GM21390 (cell line): Measurements from ENCODE around the gene SLC6A4.
"Not testable (repeated sequence)": the region's sequence is repeated elsewhere in the genome, so short reads cannot be mapped to it uniquely, and the experiment has no call there.

Experiments
- ATAC-seq: cut with Tn5 transposase; IDR thresholded peaks from one replicate; pipeline ENCODE4 v1.9.1; 2021; ENCODE audit not compliant: unreplicated experiment

SLC6A4 gene

DNA sequence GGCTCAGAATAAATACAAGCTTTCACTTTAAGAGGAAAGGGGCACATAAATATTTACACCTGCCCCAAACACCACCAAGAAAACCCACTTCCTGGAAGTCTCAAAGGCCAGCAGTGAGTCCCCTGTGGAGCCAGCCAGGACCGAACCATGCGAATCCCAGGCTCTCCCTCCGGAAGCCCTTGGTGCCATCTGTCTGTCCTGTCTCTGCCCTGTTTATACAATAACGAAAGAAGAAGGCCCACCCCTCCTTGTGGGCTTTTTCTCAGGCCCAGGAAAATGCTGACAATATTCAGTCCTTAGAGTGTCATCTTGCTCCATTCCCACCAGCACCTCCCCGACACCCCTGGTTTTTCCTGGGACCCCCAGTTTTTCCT lies 3.6 kb upstream of the SLC6A4 start:
- ATAC-seq: no peak

DNA sequence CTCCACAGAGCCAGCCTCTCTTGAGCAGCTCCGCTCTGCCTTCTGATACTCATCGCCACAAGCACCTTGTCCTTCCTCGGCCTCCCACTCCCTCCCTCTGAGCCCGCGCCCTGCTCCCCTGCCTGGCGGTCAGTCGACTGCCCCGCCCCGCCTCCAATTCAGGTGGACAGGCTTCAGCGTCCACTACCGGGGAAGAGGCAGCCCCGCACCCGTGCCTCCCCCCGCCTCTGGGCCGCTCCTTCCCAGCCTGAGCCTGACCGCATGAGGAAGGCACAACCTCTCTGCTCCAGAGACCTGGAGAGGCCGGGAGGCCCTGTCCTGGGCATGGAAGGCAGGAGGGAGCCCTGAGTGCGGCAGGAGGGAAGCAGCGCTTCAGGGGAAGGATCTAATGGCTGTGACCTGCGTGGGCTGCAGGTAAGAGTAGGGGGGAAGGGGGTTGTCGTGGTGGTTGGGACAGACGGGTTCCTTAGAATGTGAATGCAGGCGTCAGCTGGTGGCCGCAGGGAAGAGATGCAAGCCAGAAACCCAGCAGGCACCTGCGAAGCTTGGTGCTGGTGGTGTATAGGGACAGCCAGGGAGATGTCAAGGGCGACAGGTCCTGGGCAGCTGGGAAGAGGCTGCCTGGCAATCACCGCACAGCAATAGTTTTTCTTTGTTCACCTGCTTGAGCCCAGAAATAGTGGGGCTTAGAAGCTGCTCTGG lies 3.0 kb upstream of the SLC6A4 start:
- no peak for ATAC-seq

DNA sequence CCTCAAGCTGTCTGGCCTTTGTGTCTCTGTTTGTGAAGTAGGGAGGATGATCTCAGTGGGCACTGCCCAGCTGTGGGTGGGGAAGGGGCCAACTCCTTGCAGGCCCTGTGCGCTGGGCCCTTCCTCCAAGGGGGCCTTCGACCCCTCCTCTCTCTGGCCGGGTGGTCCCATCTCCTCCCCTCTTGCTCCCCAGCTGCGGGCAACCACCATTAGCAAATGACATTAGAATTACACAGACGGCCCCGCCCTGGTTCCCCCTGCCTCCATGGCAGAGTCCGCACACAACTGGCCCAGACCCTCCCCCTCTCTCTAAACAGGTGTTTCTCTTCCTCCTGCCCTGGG lies 2.5 kb upstream of the SLC6A4 start:
- ATAC-seq: no peak

DNA sequence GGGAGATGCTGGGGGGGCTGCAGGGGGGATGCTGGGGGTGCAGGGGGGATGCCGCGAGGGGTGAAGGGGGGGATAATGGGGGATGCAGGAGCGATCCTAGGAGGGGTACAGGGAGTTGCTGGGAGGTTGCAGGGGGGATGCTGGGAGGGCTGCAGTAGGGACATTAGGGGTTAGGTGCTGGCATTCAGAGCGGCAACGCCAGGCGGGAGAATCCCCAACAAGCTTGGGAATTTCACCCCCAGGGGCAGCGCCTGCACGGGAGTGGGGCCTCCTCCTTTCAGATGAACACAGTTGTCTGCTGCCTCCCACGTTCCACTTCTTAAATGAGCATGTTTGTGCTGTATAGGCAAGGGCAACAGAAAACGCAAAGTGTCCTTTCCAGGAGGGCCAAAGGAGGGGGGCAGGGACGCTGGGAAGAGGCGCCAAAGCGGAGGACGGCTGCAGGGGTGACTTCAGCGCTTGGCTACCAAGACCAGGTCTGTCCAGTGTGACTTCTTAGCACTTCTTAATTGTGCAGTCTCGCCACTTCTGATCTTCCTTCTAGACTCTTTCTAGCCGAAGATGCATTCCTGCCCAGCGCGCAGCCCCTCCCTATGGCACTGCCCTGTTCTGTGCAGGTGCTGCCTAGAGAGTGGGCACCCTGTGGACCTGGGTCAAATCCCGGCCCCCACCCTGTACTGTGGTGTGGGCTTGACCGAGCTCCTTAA lies 2.0 kb upstream of the SLC6A4 start:
- no peak for ATAC-seq

DNA sequence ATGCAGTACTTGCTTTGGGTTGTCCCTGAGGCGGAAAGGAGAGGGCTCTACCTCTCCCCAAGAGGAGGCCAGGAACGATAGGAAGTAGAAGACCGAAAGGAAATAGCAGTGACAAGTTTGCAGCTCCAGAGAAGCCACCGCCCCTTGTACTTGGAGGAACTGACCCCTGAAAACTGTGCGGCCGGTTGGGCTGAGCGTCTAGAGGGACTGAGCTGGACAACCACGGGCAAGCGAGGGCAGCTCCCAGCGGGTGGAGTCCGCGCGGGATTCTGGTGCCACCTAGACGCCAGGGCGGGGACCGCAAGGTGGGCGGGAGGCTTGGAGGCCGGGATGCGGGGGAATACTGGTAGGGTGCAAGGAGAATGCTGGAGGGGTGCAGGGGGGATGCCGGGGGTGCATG lies 1.3 kb upstream of the SLC6A4 start:
- no peak for ATAC-seq

DNA sequence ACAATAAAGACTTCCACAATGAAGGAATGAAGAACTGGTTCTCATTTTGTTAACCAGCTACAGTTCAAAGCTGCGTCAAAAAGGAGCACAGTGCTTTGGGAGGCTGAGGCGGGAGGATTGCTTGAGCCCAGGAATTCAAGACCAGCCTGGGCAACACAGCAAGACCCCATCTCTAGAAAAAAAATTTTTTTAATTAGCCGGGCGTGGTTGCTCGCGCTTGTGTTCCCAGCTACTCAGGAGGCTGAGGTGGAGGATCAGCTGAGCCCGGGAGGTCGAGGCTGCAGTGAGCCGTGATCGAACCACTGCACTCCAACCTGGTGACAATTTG lies 764 bp upstream of the SLC6A4 start:
- ATAC-seq: no peak

DNA sequence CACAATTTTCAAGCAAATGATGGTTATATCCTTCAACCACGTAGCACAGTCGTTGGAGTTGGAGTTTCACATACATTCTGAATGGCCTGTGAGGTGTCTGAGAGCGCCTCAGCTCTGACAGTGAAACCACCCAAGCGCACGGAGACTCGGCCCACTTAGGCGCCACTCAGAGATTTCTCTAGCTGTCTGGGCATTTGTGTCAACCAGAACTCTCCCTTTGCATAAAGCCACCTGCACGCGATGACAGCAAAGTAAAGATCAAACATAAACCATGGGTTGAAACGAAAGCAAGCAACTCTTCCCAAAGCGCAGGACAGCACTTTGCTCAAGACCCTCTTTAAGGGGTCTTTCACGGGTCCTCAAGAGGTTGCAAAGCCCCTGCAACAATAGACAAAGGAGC lies 533 bp downstream of the SLC6A4 start:
- ATAC-seq: no peak

DNA sequence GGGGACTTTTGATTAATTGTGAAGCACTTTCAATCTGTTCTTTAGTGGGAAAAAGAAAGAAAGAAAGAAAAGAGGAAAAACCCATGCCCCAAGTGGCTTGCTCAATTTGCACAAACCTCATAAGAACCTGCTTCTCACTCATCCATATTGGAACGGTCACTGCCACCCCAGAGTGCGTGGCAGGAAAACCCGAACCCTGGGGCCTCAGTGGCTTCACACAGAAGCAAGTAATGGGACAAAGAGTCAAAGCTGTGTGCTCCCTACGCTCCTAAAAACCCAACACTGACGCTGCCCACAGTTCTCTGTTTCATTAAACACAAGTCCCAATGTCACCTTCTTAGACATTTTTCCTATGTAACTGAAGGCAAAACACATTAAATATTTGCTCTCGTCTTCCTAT lies 1.2 kb downstream of the SLC6A4 start:
- ATAC-seq: no peak

DNA sequence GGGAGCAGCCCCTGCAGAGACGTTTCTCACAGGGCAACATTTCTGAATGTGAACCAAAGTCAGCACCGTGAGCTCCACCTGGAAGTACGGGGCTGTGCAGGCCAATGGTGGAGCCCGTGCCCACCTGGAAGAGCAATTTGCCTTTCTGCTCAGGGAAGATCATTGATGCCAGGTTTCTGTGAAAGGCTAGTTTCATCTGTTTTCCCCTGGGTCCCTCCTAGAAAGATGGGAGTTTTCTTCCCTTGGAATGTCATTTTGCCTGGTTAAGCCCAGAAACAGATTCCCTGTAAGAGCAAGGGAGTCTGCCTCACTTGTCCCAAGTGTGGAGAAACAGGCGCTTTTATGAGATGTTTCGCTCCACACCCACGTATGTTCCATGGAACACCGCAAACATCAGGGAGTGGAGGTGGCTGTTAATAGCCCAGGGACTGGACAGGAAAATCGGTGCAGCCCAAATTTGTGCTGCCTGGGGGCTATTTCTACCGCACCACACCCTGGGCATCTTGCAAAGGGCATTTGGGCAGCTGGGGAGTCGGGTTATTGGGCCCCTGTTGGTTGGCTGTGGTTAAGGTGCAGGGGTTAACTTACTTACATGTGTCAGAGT lies 2.6 kb downstream of the SLC6A4 start:
- ATAC-seq: no peak

DNA sequence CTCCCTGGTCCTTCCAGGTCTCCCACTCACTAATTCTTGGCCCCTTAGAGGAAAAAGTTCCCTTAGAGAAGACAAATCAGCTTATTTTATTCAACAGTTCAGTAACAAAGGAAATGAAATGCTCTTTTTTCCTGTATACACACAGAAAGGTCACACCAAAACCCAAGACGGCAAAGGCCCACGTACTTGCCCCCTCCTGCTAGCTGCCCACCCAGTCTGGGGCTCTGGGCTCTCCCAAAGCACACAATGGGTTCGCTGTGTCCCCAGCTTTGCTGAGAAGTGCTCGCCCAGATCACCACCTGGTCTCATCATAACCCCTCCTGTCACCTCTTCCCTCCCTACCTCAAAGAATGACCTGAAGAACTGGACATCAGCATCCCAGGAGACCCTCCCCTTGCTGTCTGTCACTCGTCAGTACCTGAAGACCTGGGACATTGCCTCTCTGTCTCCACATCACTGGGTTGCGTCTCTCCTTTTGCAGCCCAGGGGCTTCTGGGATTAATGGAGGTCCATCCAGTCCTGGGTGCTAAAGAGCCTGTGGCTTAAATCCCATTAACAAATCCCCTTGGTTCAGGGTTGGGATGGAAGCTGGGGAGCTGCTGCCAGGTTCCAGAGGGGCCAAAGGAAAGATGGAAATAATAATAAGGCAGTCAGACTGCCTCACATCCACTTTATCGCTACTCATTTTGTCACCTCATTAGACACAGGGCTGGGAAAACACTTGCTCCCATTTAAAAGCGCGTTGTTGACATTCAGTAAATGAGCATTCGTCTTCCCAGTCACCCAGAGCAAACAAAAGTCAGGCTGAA lies 3.3 kb downstream of the SLC6A4 start:
- no peak for ATAC-seq

DNA sequence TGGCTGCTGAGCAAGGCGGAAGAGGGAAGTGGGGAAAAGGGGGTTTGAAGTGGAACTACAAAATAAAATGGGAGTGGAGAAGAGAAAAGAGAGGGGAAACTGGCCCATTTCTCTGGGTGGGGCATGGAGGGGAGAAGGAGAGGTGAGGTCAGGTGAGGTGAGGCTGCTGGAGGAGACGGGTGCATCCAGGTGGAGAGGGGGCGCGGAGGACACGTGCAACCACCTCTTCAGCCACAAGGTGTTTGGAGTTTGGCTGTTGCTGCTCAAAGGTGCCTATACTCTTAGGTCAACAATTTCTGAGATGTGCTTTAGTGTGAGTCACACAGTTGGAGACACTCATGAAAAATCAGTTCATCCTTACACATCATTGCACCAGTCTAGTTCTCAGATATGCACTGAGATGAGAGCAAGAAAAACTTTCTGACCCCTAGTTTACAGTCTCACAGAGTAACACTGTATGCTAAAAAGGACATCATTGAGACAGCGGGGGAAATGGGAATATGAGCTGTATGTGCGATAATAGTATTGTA lies 4.8 kb downstream of the SLC6A4 start:
- ATAC-seq: no peak

DNA sequence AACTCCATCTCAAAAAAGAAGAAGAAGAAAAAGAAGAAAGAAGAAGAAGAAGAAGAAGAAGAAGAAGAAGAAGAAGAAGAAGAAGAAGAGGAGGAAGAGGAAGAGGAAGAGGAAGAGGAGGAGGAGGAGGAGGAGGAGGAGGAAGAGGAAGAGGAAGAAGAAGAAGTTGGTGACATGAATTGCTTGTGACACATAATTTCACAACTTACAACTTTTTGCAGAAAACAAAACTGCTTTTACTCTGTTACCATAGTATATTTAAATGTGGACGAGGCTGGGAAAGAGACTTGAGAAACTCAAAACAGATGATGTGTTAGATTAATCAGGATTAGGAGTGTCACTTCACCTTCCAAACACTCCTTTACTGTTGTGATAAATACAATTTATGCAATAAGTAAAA lies 5.5 kb downstream of the SLC6A4 start:
- ATAC-seq: not testable (repeated sequence)

DNA sequence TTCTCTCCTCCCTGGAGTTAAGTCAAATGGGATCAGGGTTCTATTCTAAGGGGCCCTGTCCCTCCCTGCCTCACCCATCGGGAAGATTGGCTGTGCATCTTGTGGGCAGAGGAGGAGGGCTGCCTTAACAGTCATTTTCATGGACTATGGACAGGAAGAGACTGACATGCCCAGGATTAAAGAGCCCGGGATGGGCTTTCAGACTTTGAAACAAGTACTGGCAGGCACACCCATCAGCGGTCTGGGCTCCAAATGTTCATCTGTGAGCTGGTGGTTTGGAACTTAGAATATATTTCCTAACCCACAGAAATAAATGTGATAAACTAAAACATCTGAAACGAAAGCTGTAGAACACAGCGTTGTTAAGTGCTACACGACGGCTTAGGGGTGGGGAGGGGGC lies 6.5 kb downstream of the SLC6A4 start:
- no peak for ATAC-seq

DNA sequence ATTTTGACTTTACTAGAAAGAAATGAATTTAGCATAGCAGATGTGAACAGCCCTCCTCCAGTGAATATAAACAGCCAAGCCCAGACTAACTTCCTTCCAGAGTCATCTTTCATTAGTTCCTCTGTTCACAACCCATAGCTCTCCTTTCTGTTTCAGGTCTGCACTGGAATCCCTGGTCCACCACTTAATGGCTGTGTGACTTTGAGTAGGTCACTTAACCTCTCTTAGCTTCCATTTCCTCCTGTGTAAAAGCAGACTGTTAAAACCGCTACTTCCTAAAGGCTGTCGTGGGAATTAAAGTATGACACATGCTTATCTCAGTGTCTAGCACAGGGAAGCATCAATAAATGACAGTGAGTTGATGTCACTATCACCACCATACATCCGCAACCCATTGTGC lies 7.5 kb downstream of the SLC6A4 start:
- no peak for ATAC-seq

DNA sequence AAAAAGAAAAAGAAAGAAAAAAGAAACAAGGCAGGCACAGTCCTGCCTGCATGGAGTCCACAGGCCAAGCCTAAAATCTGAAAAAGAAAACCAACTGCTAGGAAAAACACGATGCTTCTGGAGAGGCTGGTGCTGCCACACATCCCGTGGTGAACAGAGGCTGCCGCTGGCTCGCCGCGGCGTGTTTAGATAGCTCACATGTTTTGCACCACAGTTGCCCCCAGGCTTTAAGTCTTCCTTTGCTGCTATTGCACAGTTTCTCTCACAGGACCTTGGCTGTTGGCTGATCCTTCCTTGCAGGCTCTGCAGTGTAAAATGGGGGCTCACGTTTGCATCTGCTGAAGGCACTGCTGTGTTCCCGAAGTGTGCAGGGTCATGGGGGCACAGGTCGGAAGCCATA lies 8.6 kb downstream of the SLC6A4 start:
- ATAC-seq: no peak

DNA sequence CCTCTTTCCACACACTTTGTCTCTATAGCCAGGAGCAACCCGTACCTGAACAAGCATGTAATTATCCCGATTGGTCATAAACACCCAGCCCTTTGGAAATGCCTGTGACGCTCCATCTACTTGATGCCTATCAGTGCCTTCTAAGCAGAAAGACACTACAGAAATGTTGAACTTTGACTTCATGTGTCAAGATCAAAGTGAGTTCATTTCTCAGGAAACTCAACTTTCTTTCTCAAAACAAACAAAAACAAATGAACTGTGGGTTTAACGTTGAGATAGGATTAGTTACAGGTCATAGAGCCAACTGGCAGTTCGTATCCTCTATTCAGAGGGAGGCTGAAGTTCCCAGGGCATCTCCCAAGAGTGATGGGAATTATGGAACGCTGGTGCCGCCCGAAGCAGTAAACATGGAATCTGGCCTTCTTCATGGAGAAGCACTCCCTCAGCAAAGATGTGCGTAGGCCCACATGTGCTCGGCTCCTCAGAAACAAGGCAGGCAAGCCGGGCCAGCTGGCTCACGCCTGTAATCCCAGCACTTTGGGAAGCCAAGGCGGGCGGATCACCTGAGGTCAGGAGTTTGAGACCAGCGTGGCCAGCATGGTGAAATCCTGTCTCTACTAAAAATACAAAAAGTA lies 9.5 kb downstream of the SLC6A4 start:
- no peak for ATAC-seq

DNA sequence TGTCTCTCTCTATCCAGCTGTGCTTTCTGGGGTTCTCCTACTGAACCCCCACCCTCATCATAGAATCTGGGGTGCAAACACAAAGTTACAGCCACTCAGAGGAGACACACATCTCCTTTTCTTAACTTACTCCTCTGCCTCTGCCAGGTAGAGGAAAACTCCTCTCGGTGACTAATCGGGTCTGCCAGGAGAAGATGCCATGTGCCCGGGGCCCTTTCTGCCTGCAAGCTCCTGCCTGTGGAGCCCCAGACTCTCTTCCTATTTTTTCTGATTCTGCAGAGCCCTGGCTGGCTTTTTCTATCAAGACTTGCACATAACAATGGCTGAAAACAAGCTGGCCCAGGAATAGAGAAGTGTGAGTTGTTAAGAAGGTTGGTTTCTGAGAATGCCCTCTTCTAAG lies 10.4 kb downstream of the SLC6A4 start:
- ATAC-seq: no peak

DNA sequence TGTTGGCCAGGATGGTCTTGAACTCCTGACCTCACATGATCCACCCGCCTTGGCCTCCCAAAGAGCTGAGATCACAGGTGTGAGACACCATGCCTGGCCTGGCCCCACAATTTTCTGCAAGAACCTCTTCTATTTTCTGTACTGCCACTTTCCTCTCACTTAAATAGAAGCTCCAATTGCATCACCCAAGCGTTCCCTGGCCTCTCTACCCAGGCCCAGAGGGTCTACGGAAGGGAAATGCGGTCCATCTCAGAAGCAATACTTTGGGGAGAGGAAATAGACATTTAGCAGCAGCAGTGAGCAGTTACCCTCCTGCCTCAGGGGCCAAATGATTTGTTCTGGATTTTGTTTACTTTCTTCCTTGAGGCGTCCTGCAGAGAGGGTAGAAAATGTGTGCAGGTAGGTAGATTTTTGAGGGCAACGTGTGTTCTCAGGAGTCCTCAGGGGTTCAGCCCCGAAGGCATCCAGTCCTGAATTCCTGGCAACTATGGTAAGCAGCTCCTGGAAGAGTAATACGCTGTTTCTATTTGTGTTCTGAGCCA lies 11.0 kb downstream of the SLC6A4 start:
- no peak for ATAC-seq

DNA sequence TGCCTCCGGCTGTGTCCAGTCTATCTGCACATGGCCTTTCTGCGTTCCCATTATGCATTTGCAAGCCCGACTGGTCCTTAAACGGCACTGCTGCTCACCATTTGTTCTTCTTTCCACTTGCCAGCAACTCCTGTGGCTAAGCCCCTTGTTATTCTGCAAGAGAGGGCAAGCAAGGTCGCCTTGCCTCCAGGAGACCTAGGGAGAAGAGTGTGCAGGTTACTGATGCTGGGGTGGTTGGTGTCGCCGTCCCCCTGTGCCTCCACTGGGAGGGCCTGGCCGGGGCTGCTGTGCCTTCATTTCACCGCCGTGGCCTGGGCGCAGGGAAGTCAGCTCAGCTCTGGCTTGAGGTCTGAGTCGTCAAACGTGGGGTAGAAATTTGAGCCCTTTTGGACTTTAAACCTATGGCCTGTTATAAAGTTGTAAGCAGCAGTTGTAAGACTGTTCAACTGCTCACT lies 12.7 kb downstream of the SLC6A4 start:
- ATAC-seq: no peak

DNA sequence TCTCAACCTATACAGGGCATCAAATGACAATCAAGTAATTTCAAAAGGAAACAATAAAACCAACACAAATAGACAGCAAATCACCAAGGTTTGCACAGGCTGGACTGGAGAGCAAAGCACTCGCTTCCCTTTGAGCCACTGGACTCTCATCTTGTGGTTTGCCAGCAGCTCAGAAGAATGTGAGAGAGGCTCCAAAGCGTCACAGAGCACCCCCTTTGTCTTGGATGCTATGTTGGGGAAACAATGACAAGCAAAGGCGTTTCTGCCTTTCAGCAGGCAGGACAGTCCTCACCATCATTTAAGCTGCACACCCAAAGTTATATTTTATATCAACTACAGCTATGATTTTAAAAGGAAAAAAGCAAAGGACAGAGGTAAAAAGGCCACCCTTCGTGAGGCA lies 13.2 kb downstream of the SLC6A4 start:
- ATAC-seq: no peak

DNA sequence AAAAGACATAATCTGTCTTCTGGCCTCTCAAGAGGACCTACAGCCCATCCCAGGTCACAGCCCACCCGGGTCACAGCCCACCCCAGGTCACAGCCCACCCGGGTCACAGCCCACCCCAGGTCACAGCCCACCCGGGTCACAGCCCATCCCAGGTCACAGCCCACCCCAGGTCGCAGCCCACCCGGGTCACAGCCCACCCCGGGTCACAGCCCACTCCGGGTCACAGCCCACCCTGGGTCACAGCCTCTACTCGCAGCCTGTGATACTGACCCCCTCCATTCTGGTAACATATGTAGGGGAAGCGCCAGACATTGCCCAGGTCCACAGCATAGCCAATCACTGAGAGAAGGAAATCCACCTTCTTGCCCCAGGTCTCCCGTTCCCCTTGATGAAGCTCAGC lies 14.2 kb downstream of the SLC6A4 start:
- no peak for ATAC-seq
